ENCODE results near the gene GPD1L. TPM values are rescaled to one million over a fixed set of nuclear protein-coding genes. Genes with fewer than 3 reads are reported as not detected.
A peak's percentile ranks its signal among the peaks of the same experiment; 100 is the strongest.

GPD1L gene
- total and polyA plus RNA-seq, 4 experiments from 2014 or later = 20.6 to 32.5 (median 23.5) TPM

GRCh38 chr3:32132121-32132520, 25.7 kb downstream of the GPD1L start:
- Mint-ChIP-seq H3K9me3 (no peaks in the 10 kb centered on the region), H3K36me3 (peaks cover 45 to 61% of the 10 kb centered on the region in 2 donors), H3K27me3 (no peaks in the 10 kb centered on the region), H3K4me3 (no peak overlapping the region), H3K4me1 (peaks cover 1 to 29% (median 7%) of the 10 kb centered on the region in 4 donors), H3K27ac (no peak overlapping the region)
- intact Hi-C loops (cut with micrococcal nuclease) = no loop called here
- Histone ChIP-seq H3K27ac (ENCODE audit: low read depth, low read length) (no peak overlapping the region), H3K4me3 (ENCODE audit: low read length in 2 of 2) (no peak overlapping the region), H3K4me1 (ENCODE audit: insufficient read depth, low read length) (peaks cover under 1% of the 10 kb centered on the region), H3K9me3 (ENCODE audit: control insufficient read depth in 1 of 2, low read length in 2 of 2) (no peaks in the 10 kb centered on the region), H3K27me3 (ENCODE audit: insufficient read depth, low read length) (no peaks in the 10 kb centered on the region), H3K36me3 (ENCODE audit: insufficient read depth, low read length) (no peaks in the 10 kb centered on the region)
- ChIA-PET CTCF (ENCODE audit: partially characterized antibody) (interaction anchor here (1.6 kb wide), 1 partner anchor 12 kb away, joined by 5 read pairs; no protein-coding TSS in a partner anchor), POLR2A (ENCODE audit: partially characterized antibody) (no interaction called here)
- DNase-seq = no peak

DNA sequence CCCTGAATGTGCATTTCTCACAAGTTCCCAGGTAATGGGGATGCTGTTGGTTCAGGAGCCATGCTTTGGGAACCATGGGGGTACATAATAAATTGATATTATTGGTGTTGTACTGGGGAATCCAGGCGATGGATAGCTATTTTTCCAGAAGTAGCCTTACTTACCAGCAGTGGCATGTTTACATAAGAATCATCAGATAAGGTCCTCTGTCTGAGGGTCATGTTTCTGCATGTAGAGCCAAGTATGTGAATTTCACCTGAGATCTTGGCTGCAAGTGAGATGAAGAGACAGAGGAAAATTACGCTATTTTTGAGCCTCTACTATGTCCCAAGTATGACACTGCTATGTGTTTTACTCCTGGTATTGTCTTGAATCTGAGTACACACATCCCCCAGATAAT, 26.3 kb downstream of the GPD1L start:
- Histone ChIP-seq H3K27me3 (ENCODE audit: insufficient read depth, low read length) (no peaks in the 10 kb centered on the region), H3K36me3 (ENCODE audit: insufficient read depth, low read length) (no peaks in the 10 kb centered on the region), H3K4me1 (ENCODE audit: insufficient read depth, low read length) (peaks cover 6% of the 10 kb centered on the region), H3K9me3 (ENCODE audit: control insufficient read depth in 1 of 2, low read length in 2 of 2) (no peaks in the 10 kb centered on the region), H3K27ac (ENCODE audit: low read depth, low read length) (no peak overlapping the region), H3K4me3 (ENCODE audit: low read length in 2 of 2) (no peak overlapping the region)
- H3K27me3 Mint-ChIP-seq = no peaks in the 10 kb centered on the region
- H3K4me1 Mint-ChIP-seq = peaks cover 6 to 29% (median 12%) of the 10 kb centered on the region in 4 donors
- no peak overlapping the region for H3K27ac Mint-ChIP-seq
- H3K9me3 Mint-ChIP-seq = no peaks in the 10 kb centered on the region
- CTCF ChIA-PET (ENCODE audit: partially characterized antibody) = interaction anchor here (1.1 to 2.7 kb wide), 2 partner anchors 10 to 114 kb away, joined by 3 to 14 read pairs; no protein-coding TSS in a partner anchor
- peaks cover 45 to 57% of the 10 kb centered on the region in 2 donors for H3K36me3 Mint-ChIP-seq
- intact Hi-C loops (cut with micrococcal nuclease) = no loop called here
- DNase-seq = no peak
- POLR2A ChIA-PET (ENCODE audit: partially characterized antibody) = no interaction called here
- H3K4me3 Mint-ChIP-seq = no peak overlapping the region

DNA sequence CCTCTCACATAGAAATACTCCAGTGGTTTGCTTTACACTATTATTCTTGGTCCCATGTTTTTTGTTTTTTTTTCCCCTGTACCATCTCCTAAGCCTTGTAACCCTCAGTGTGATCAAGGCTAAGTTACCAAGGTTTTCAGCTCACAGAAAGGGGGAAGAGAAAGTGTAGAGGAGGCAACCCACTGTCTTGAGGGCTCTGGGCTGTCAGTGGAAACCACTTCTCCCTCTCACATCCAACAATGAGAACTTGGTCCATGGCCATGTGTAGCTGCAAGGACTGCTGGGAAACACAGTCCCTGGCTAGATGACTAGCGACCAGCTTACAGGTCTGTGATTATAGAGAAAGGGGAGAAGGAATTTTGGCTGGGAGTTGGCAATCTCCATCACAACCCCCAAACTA, 30.3 kb downstream of the GPD1L start:
- no peak overlapping the region for H3K27ac ChIP-seq (ENCODE audit: low read depth, low read length)

DNA sequence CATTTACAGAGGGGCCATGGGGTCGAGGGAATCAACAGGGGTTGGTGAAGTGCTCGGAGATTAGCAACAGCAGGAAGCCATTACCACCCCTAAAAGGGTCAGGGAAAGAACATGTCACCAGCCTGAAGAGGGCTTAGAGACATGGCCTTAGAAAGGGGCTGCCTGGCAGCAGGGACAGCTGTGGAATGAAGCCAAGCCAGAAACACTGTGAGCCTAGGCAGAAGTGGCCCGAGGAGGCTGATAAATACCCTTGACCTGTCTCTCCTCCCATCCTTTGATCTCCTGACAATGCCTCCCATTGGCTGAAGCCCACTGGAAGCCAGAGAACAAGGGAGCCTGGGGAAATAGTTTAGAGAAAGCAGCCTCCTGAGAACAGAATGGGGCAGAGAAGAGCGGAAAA, 31.4 kb downstream of the GPD1L start:
- intact Hi-C loops (cut with micrococcal nuclease) = no loop called here
- POLR2A ChIA-PET (ENCODE audit: partially characterized antibody) = interaction anchor here (2.8 kb wide), 1 partner anchor 23 kb away, joined by 9 read pairs; no protein-coding TSS in a partner anchor

More for the DNA sequence above, 30.3 kb downstream of the GPD1L start:
- intact Hi-C loops (cut with micrococcal nuclease) = no loop called here
- ChIA-PET CTCF (ENCODE audit: partially characterized antibody) (interaction anchor here (2.0 to 3.3 kb wide), 2 partner anchors 8 to 117 kb away, joined by 10 to 12 read pairs; no protein-coding TSS in a partner anchor), POLR2A (ENCODE audit: partially characterized antibody) (interaction anchor here (2.8 kb wide), 1 partner anchor 22 kb away, joined by 9 read pairs; no protein-coding TSS in a partner anchor)
- no peaks in the 10 kb centered on the region for H3K9me3 Mint-ChIP-seq
- peaks cover 19 to 39% (median 27%) of the 10 kb centered on the region in 4 donors for H3K4me1 Mint-ChIP-seq
- no peaks in the 10 kb centered on the region for H3K36me3 ChIP-seq (ENCODE audit: insufficient read depth, low read length)
- no peak overlapping the region for H3K4me3 ChIP-seq (ENCODE audit: low read length in 2 of 2)
- H3K36me3 Mint-ChIP-seq = peaks cover 32 to 41% of the 10 kb centered on the region in 2 donors
- no peaks in the 10 kb centered on the region for H3K9me3 ChIP-seq (ENCODE audit: control insufficient read depth in 1 of 2, low read length in 2 of 2)
- no peaks in the 10 kb centered on the region for H3K27me3 Mint-ChIP-seq
- H3K4me3 Mint-ChIP-seq = no peak overlapping the region
- H3K27me3 ChIP-seq (ENCODE audit: insufficient read depth, low read length) = no peaks in the 10 kb centered on the region
- DNase-seq = no peak
- H3K27ac Mint-ChIP-seq = no peak overlapping the region
- H3K4me1 ChIP-seq (ENCODE audit: insufficient read depth, low read length) = peaks cover 19% of the 10 kb centered on the region

GRCh38 chr3:32138545-32139104, 32.2 kb downstream of the GPD1L start:
- CTCF ChIA-PET (ENCODE audit: partially characterized antibody) = interaction anchor here (2.2 to 3.0 kb wide), 2 partner anchors 119 to 122 kb away, joined by 5 to 26 read pairs; no protein-coding TSS in a partner anchor
- no peaks in the 10 kb centered on the region for H3K27me3 ChIP-seq (ENCODE audit: insufficient read depth, low read length)
- DNase-seq = no peak
- H3K4me1 Mint-ChIP-seq = peaks cover 19 to 36% (median 26%) of the 10 kb centered on the region in 4 donors
- H3K9me3 ChIP-seq (ENCODE audit: control insufficient read depth in 1 of 2, low read length in 2 of 2) = no peaks in the 10 kb centered on the region
- H3K36me3 Mint-ChIP-seq = peaks cover 26 to 40% of the 10 kb centered on the region in 2 donors
- peak overlapping the region in 4 of 8 donors; percentile 22 to 59 (median 46) for H3K4me3 Mint-ChIP-seq
- no peak overlapping the region for H3K27ac ChIP-seq (ENCODE audit: low read depth, low read length)
- intact Hi-C loops (cut with micrococcal nuclease) = no loop called here
- H3K9me3 Mint-ChIP-seq = no peaks in the 10 kb centered on the region
- no peaks in the 10 kb centered on the region for H3K27me3 Mint-ChIP-seq
- no peaks in the 10 kb centered on the region for H3K36me3 ChIP-seq (ENCODE audit: insufficient read depth, low read length)
- H3K27ac Mint-ChIP-seq = peak overlapping the region in 4 of 7 donors; percentile 3 to 45 (median 6)
- H3K4me1 ChIP-seq (ENCODE audit: insufficient read depth, low read length) = peaks cover 19% of the 10 kb centered on the region
- POLR2A ChIA-PET (ENCODE audit: partially characterized antibody) = interaction anchor here (1.0 kb wide), 1 partner anchor 24 kb away, joined by 3 read pairs; no protein-coding TSS in a partner anchor
- H3K4me3 ChIP-seq (ENCODE audit: low read length in 2 of 2) = no peak overlapping the region

More for the DNA sequence above, 31.4 kb downstream of the GPD1L start:
- no peaks in the 10 kb centered on the region for H3K27me3 ChIP-seq (ENCODE audit: insufficient read depth, low read length)
- CTCF ChIA-PET (ENCODE audit: partially characterized antibody) = interaction anchor here (2.2 to 3.0 kb wide), 2 partner anchors 119 to 121 kb away, joined by 5 to 26 read pairs; no protein-coding TSS in a partner anchor
- peak overlapping the region in 3 of 7 donors; percentile 7 to 68 (median 58) for H3K27ac Mint-ChIP-seq
- peak overlapping the region in 5 of 8 donors; percentile 2 to 56 (median 37) for H3K4me3 Mint-ChIP-seq
- H3K4me1 ChIP-seq (ENCODE audit: insufficient read depth, low read length) = peaks cover 19% of the 10 kb centered on the region
- H3K4me1 Mint-ChIP-seq = peaks cover 19 to 36% (median 26%) of the 10 kb centered on the region in 4 donors
- no peak overlapping the region for H3K4me3 ChIP-seq (ENCODE audit: low read length in 2 of 2)
- H3K9me3 ChIP-seq (ENCODE audit: control insufficient read depth in 1 of 2, low read length in 2 of 2) = no peaks in the 10 kb centered on the region
- H3K36me3 ChIP-seq (ENCODE audit: insufficient read depth, low read length) = no peaks in the 10 kb centered on the region
- no peaks in the 10 kb centered on the region for H3K27me3 Mint-ChIP-seq
- H3K36me3 Mint-ChIP-seq = peaks cover 29 to 41% of the 10 kb centered on the region in 2 donors
- no peak overlapping the region for H3K27ac ChIP-seq (ENCODE audit: low read depth, low read length)
- no peak for DNase-seq
- no peaks in the 10 kb centered on the region for H3K9me3 Mint-ChIP-seq

GRCh38 chr3:32140943-32141342, 34.5 kb downstream of the GPD1L start:
- H3K4me3 ChIP-seq (ENCODE audit: low read length in 2 of 2) = no peak overlapping the region
- H3K27me3 ChIP-seq (ENCODE audit: insufficient read depth, low read length) = no peaks in the 10 kb centered on the region
- H3K36me3 ChIP-seq (ENCODE audit: insufficient read depth, low read length) = no peaks in the 10 kb centered on the region
- ChIA-PET CTCF (ENCODE audit: partially characterized antibody) (interaction anchor here (2.8 kb wide), 1 partner anchor 121 kb away, joined by 27 read pairs; no protein-coding TSS in a partner anchor), POLR2A (ENCODE audit: partially characterized antibody) (no interaction called here)
- H3K36me3 Mint-ChIP-seq = peaks cover 18 to 40% of the 10 kb centered on the region in 2 donors
- intact Hi-C loops (cut with micrococcal nuclease) = loop anchor here (5.0 to 10.0 kb wide), 2 partner anchors 529 to 586 kb away; no protein-coding TSS in a partner anchor
- no peaks in the 10 kb centered on the region for H3K9me3 Mint-ChIP-seq
- H3K27ac ChIP-seq (ENCODE audit: low read depth, low read length) = no peak overlapping the region
- no peak overlapping the region for H3K27ac Mint-ChIP-seq
- H3K4me3 Mint-ChIP-seq = no peak overlapping the region
- H3K27me3 Mint-ChIP-seq = no peaks in the 10 kb centered on the region
- no peaks in the 10 kb centered on the region for H3K9me3 ChIP-seq (ENCODE audit: control insufficient read depth in 1 of 2, low read length in 2 of 2)
- peaks cover 19 to 34% (median 26%) of the 10 kb centered on the region in 4 donors for H3K4me1 Mint-ChIP-seq
- H3K4me1 ChIP-seq (ENCODE audit: insufficient read depth, low read length) = peaks cover 19% of the 10 kb centered on the region
- no peak for DNase-seq

Measured in CD4-positive, alpha-beta memory T cell (primary cell).